HFFc6 (cell line): ENCODE measurements around the gene GTSE1. TPM values are rescaled to one million over a fixed set of nuclear protein-coding genes. Genes with fewer than 3 reads are reported as not detected.

Experiments used
- DNase-seq: peaks from one replicate; pipeline ENCODE4 v3.0.0-alpha.2; 2018
- H3K27ac Mint-ChIP-seq: 2 replicates; pipeline ENCODE4 v1.8.0; 2020; ENCODE audit warnings: mild to moderate bottlenecking, mixed read lengths
- H3K27me3 Mint-ChIP-seq: 2 replicates; pipeline ENCODE4 v1.8.0; 2021; ENCODE audit warnings: mild to moderate bottlenecking, moderate library complexity, mixed read lengths; ENCODE audit not compliant: insufficient read depth
- H3K36me3 Mint-ChIP-seq: 2 replicates; pipeline ENCODE4 v1.8.0; 2021; ENCODE audit warnings: low read depth, mixed read lengths
- H3K4me1 Mint-ChIP-seq: 2 replicates; pipeline ENCODE4 v1.8.0; 2020; ENCODE audit warnings: low read depth, mixed read lengths
- H3K4me3 Mint-ChIP-seq: 2 replicates; pipeline ENCODE4 v1.8.0; 2020; ENCODE audit warnings: mild to moderate bottlenecking, moderate library complexity, mixed read lengths
- H3K9me3 Mint-ChIP-seq: 2 replicates; pipeline ENCODE4 v1.8.0; 2020; ENCODE audit warnings: mild to moderate bottlenecking, mixed read lengths
- CTCF ChIP-seq: fragments of 200-600 bp; sonication (generic); IDR thresholded peaks from 2 replicates; pipeline ENCODE4 v1.5.0; 2021; ENCODE audit warnings: antibody characterized with exemption, mild to moderate bottlenecking
- total RNA-seq, 6 experiments: library from RNA; stranded (reverse); fragmentation: NEBNext Ultra II Directional; extraction: Animal tissue kit (Norgen Biotek cat#: 25700); gene quantifications; 2 replicates in 1 of 6; 3 replicates in 5 of 6; pipeline ENCODE4 v1.2.3, GENCODE V29; 2021

GTSE1 gene
- total RNA-seq, 6 experiments from 2014 or later = 12.4 to 30.5 (median 27.9) TPM

DNA sequence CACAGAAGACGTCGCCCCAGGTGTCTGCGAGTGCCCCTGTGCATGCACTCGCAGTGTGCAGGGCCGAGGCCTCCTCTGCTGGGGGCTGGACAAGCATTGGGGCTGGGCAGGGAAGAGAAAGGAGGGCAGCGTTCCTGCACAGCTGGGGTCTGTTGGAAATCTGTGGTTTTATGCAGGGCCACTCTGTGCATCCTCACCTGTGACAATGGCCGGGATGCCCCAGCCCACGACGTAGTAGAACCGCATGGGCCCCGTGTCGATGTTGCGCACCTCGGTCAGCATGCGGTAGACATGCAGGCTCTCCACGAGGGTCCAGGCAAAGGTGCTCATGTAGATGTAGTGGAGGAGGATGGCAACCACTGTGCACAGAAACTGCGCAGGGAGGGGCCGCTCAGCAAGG, 76.0 kb downstream of the GTSE1 start:
- peaks cover 4% of the 10 kb centered on the region; the same call in 1 of the 2 replicates for H3K4me1 Mint-ChIP-seq
- no peak overlapping the region for H3K27ac Mint-ChIP-seq
- no peak for TF ChIP-seq CTCF
- H3K27me3 Mint-ChIP-seq = peaks cover 1% of the 10 kb centered on the region; the same call in 1 of the 2 replicates
- no peak for DNase-seq
- peaks cover 18% of the 10 kb centered on the region for H3K36me3 Mint-ChIP-seq
- peaks cover 12% of the 10 kb centered on the region for H3K9me3 Mint-ChIP-seq
- H3K4me3 Mint-ChIP-seq = no peak overlapping the region

DNA sequence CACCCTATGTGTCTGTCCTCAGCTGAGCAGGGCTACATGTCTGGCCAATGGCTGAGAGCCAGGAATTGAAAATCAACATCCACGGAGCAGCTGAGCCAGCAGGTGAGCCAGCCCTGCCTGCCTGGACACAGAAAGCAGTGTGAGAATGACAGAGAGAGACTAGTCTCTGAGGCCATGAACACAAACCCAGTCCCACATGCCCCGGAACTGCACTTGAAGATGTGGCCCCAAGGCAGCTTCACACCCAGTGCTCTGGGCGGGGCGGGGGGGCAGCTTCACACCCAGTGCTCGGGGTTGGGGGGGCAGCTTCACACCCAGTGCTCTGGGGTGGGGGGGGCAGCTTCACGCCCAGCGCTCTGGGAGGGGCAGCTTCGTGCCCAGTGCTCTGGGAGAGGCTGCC, 76.5 kb downstream of the GTSE1 start:
- Mint-ChIP-seq H3K27me3 (peaks cover 1% of the 10 kb centered on the region; the same call in 1 of the 2 replicates), H3K27ac (no peak overlapping the region), H3K9me3 (peaks cover 12% of the 10 kb centered on the region), H3K36me3 (peaks cover 18% of the 10 kb centered on the region), H3K4me3 (no peak overlapping the region), H3K4me1 (peaks cover 4% of the 10 kb centered on the region; the same call in 1 of the 2 replicates)
- no peak for DNase-seq
- no peak for TF ChIP-seq CTCF

- TF ChIP-seq CTCF = no peak
Measured at GRCh38 chr22:46373921-46374662, 77.4 kb downstream of the GTSE1 start.

DNA sequence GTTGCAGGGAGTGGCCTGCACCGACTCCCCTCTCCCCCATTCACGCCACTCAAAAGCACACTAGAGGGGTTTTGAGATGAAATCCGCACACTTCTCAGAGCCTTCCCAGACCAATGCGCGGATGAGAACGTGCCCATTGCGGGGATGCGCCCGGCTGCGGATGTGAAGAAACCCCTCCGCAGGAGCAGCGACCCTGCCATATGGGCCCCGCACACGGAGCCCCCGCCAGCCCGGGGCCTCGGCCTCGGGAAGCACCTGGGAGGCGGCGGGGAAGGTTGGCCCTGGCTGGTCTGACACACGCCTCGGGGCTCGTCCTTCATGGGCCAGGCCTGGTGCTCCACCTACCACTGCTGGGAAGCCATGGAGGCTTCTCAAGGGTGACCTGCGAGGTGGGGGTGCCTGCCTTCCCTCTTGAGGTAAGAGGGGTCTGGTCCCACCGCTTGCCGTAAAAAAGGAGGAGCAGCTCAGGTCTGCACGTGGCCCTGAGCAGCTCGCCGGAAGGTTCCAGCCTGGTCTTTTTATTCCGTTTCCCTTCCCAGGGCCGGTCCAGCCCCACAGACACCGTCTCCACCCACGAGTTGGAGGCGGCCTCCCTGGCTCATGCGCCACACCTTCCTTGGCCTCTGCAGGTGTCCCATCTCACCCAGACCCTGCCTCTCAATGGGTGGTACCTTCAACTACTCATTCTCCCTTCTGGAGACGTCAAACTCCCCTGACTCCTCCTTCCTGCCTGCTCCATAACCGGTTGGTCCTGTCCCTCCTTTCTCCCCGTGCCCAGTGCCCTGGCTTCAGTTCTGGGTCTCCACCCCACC, 78.2 kb downstream of the GTSE1 start:
- Mint-ChIP-seq H3K4me1 (peaks cover 4% of the 10 kb centered on the region; the same call in 1 of the 2 replicates), H3K9me3 (peaks cover 12% of the 10 kb centered on the region), H3K27ac (no peak overlapping the region), H3K4me3 (no peak overlapping the region), H3K36me3 (peaks cover 18% of the 10 kb centered on the region), H3K27me3 (peaks cover 1% of the 10 kb centered on the region; the same call in 1 of the 2 replicates)
- no peak for TF ChIP-seq CTCF
- no peak for DNase-seq

More at GRCh38 chr22:46373921-46374662, 77.4 kb downstream of the GTSE1 start:
- Mint-ChIP-seq H3K36me3 (peaks cover 18% of the 10 kb centered on the region), H3K4me1 (peaks cover 4% of the 10 kb centered on the region; the same call in 1 of the 2 replicates), H3K9me3 (peaks cover 12% of the 10 kb centered on the region), H3K4me3 (no peak overlapping the region), H3K27ac (no peak overlapping the region), H3K27me3 (peaks cover 1% of the 10 kb centered on the region; the same call in 1 of the 2 replicates)
- DNase-seq = no peak

DNA sequence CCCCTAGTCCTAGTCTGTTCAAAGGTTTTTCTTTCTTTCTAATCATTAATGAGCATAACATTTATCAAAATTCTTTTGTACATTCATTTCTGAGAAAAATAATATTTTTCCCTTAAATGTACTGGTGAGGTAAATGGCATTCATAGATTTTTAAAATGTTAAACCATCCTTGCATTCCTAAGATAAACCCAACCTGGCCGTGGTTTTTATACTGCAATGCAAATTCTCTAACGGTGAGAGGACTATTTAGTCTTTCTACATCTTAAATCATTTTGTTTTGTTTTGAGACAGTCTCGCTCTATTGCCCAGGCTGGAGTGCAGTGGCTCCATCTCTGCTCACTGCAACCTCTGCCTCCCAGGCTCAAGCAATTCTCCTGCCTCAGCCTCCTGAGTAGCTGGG, 79.4 kb downstream of the GTSE1 start:
- DNase-seq = no peak
- no peak overlapping the region for H3K27ac Mint-ChIP-seq
- peaks cover 12% of the 10 kb centered on the region for H3K9me3 Mint-ChIP-seq
- H3K4me1 Mint-ChIP-seq = peaks cover 4% of the 10 kb centered on the region; the same call in 1 of the 2 replicates
- TF ChIP-seq CTCF = no peak
- H3K27me3 Mint-ChIP-seq = peaks cover 3% of the 10 kb centered on the region; the same call in 1 of the 2 replicates
- peaks cover 18% of the 10 kb centered on the region for H3K36me3 Mint-ChIP-seq
- H3K4me3 Mint-ChIP-seq = no peak overlapping the region
